ENCODE data around the gene TM2D3. TPM values are rescaled to one million over a fixed set of nuclear protein-coding genes. Genes with fewer than 3 reads are reported as not detected.

TM2D3 gene
- total and polyA plus RNA-seq, 2 of the 8 experiments (the other 6 are each of a cell fraction or from before 2014, with no cell fraction given), result 26.4 to 28.0 TPM

- TF ChIP-seq SP2 (IDR thresholded peaks at IDR 0.05; ENCODE audit: low read length), result no peak
- TF ChIP-seq RBBP5 (IDR thresholded peaks at IDR 0.05; ENCODE audit: borderline replicate concordance, low read depth, low read length), result no peak
- no peak for TF ChIP-seq RFX5 (IDR thresholded peaks at IDR 0.05; ENCODE audit: borderline replicate concordance, low read depth, low read length)
- TF ChIP-seq CTBP2 (IDR thresholded peaks at IDR 0.05; ENCODE audit: borderline replicate concordance, insufficient read depth, insufficient read length, low read length), result no peak
- no peak for TF ChIP-seq SIRT6 (IDR thresholded peaks at IDR 0.05; ENCODE audit: low read length)
- TF ChIP-seq CBX8 (IDR thresholded peaks at IDR 0.05; ENCODE audit: borderline replicate concordance, low read depth, low read length), result no peak
Observed at GRCh38 chr15:101650145-101650544, 2.0 kb downstream of the TM2D3 start (continued).
